Posterior vena cava (tissue), 2 donors: ENCODE results near the gene SETD9. TPM values are rescaled to one million over a fixed set of nuclear protein-coding genes. Genes with fewer than 3 reads are reported as not detected.

Experiments used
- total RNA-seq, 2 donors: library from RNA; stranded (reverse); fragmentation: NEBNext Ultra II Directional; extraction: Animal tissue kit (Norgen Biotek cat#: 25700); gene quantifications; one replicate each; pipeline ENCODE4 v1.2.1, GENCODE V29; 2021
- donor health status: DM: yes; HTN: yes; CAD: no.
- donor health status: DM: yes; HTN: yes; CAD: no.

Gene SETD9
- total RNA-seq, 2 donors from 2014 or later = 4.3 to 9.3 TPM

Other genes with a start within 250 kb of the SETD9 start
- 10 to 100 TPM; 10.4 to 12.0 TPM for gene MAP3K1, start 94.0 kb upstream of the SETD9 start, total RNA-seq
- 10 to 100 TPM; 20.9 to 21.0 TPM for gene MIER3, start 42.5 kb downstream of the SETD9 start, total RNA-seq